Ishikawa (cell line): ENCODE measurements around the gene ESRRA.

ENCODE experiments used
- CEBPB ChIP-seq: IDR thresholded peaks from 2 replicates; pipeline ENCODE4 v1.6.1; 2012
- CREB1 ChIP-seq: IDR thresholded peaks from 2 replicates; pipeline ENCODE4 v1.6.1; 2012; ENCODE audit warnings: low read depth
- EGR1 ChIP-seq: IDR thresholded peaks from 2 replicates; pipeline ENCODE4 v1.6.1; 2012
- EP300 ChIP-seq: IDR thresholded peaks from 2 replicates; pipeline ENCODE4 v1.6.1; 2012; ENCODE audit warnings: borderline replicate concordance
- FOXM1 ChIP-seq: IDR thresholded peaks from 2 replicates; pipeline ENCODE4 v1.6.1; 2012; ENCODE audit warnings: low read depth, borderline replicate concordance
- NFIC ChIP-seq: IDR thresholded peaks from 2 replicates; pipeline ENCODE4 v1.6.1; 2012
- RAD21 ChIP-seq: IDR thresholded peaks from 2 replicates; pipeline ENCODE4 v1.6.1; 2012; ENCODE audit warnings: low read depth
- TAF1 ChIP-seq: IDR thresholded peaks from 2 replicates; pipeline ENCODE4 v1.6.1; 2012; ENCODE audit warnings: low read depth, mild to moderate bottlenecking
- TCF12 ChIP-seq: IDR thresholded peaks from 2 replicates; pipeline ENCODE4 v1.6.1; 2012; ENCODE audit warnings: low read depth
- TEAD4 ChIP-seq: IDR thresholded peaks from 2 replicates; pipeline ENCODE4 v1.6.1; 2012
- YY1 ChIP-seq: IDR thresholded peaks from 2 replicates; pipeline ENCODE4 v1.6.1; 2012; ENCODE audit warnings: low read depth
- ZBTB7A ChIP-seq: IDR thresholded peaks from 2 replicates; pipeline ENCODE4 v1.6.1; 2012; ENCODE audit warnings: low read depth
- TF ChIP-seq, protein P1 (sequence below): IDR thresholded peaks from 2 replicates; pipeline ENCODE4 v1.6.1; 2012
- TF ChIP-seq, protein P2 (sequence below): IDR thresholded peaks from 2 replicates; pipeline ENCODE4 v1.6.1; 2012; ENCODE audit warnings: low read depth, mild to moderate bottlenecking
- TF ChIP-seq, protein P3 (sequence below): IDR thresholded peaks from 2 replicates; pipeline ENCODE4 v1.6.1; 2012

ESRRA gene

GRCh38 chr11:64268893-64269539 lies 36.3 kb upstream of the ESRRA start:
- TF ChIP-seq NFIC (0 out of 2 replicates have a peak, but pooled peaks have one; percentile 29), YY1 (no peak)

- TF ChIP-seq, protein P1, sequence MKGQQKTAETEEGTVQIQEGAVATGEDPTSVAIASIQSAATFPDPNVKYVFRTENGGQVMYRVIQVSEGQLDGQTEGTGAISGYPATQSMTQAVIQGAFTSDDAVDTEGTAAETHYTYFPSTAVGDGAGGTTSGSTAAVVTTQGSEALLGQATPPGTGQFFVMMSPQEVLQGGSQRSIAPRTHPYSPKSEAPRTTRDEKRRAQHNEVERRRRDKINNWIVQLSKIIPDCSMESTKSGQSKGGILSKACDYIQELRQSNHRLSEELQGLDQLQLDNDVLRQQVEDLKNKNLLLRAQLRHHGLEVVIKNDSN = peak; percentile 35
- TF ChIP-seq ZBTB7A = peak; percentile 92
- TF ChIP-seq YY1 = peak; percentile 99
- peak; percentile 44; the same call in 1 of the 2 replicates for TF ChIP-seq CREB1
- peak; percentile 8; the same call in 1 of the 2 replicates for TF ChIP-seq TEAD4
- TF ChIP-seq TAF1 = peak; percentile 45
- TF ChIP-seq EP300 = peak; percentile 13; the same call in 1 of the 2 replicates
- peak; percentile 26; the same call in 1 of the 2 replicates for TF ChIP-seq NFIC
- TF ChIP-seq RAD21 = no peak
- TF ChIP-seq, protein P2, sequence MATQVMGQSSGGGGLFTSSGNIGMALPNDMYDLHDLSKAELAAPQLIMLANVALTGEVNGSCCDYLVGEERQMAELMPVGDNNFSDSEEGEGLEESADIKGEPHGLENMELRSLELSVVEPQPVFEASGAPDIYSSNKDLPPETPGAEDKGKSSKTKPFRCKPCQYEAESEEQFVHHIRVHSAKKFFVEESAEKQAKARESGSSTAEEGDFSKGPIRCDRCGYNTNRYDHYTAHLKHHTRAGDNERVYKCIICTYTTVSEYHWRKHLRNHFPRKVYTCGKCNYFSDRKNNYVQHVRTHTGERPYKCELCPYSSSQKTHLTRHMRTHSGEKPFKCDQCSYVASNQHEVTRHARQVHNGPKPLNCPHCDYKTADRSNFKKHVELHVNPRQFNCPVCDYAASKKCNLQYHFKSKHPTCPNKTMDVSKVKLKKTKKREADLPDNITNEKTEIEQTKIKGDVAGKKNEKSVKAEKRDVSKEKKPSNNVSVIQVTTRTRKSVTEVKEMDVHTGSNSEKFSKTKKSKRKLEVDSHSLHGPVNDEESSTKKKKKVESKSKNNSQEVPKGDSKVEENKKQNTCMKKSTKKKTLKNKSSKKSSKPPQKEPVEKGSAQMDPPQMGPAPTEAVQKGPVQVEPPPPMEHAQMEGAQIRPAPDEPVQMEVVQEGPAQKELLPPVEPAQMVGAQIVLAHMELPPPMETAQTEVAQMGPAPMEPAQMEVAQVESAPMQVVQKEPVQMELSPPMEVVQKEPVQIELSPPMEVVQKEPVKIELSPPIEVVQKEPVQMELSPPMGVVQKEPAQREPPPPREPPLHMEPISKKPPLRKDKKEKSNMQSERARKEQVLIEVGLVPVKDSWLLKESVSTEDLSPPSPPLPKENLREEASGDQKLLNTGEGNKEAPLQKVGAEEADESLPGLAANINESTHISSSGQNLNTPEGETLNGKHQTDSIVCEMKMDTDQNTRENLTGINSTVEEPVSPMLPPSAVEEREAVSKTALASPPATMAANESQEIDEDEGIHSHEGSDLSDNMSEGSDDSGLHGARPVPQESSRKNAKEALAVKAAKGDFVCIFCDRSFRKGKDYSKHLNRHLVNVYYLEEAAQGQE = no peak
- peak; percentile 91 for TF ChIP-seq EGR1
- TF ChIP-seq, protein P3, sequence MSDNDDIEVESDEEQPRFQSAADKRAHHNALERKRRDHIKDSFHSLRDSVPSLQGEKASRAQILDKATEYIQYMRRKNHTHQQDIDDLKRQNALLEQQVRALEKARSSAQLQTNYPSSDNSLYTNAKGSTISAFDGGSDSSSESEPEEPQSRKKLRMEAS = peak; percentile 73
- 0 out of 2 replicates have a peak, but pooled peaks have one; percentile 19 for TF ChIP-seq FOXM1
- peak; percentile 74 for TF ChIP-seq TCF12
- peak; percentile 76 for TF ChIP-seq CEBPB
These were observed 35.6 kb upstream of the ESRRA start for GRCh38 chr11:64269540-64270220.

GRCh38 chr11:64275031-64275800 lies 30.1 kb upstream of the ESRRA start:
- TF ChIP-seq FOXM1 = no peak
- TF ChIP-seq CREB1 = no peak
- TF ChIP-seq, protein P3 = no peak
- TF ChIP-seq YY1 = no peak
- TF ChIP-seq, protein P1 = no peak
- TF ChIP-seq CEBPB = no peak
- no peak for TF ChIP-seq TCF12
- no peak for TF ChIP-seq ZBTB7A
- no peak for TF ChIP-seq NFIC
- TF ChIP-seq TAF1 = no peak
- TF ChIP-seq EP300 = no peak
- TF ChIP-seq, protein P2 = no peak
- no peak for TF ChIP-seq RAD21
- TF ChIP-seq TEAD4 = no peak
- no peak for TF ChIP-seq EGR1

GRCh38 chr11:64275841-64276240 lies 29.5 kb upstream of the ESRRA start:
- TF ChIP-seq, protein P2 = no peak
- TF ChIP-seq ZBTB7A (no peak), YY1 (no peak), EGR1 (no peak), TCF12 (no peak), RAD21 (no peak), FOXM1 (no peak), TAF1 (no peak), EP300 (no peak)
- TF ChIP-seq, protein P3 = no peak
- TF ChIP-seq, protein P1 = no peak
